Amygdala (tissue), 56 donors: Measurements from ENCODE around the gene CAST.
"Not testable (repeated sequence)": the region's sequence is repeated elsewhere in the genome, so short reads cannot be mapped to it uniquely, and the experiment has no call there.

ENCODE experiments used
- DNase-seq, 56 donors: peaks; one replicate each; lab custom pipeline; 2025; lab: John Stamatoyannopoulos, UW

Gene CAST

DNA sequence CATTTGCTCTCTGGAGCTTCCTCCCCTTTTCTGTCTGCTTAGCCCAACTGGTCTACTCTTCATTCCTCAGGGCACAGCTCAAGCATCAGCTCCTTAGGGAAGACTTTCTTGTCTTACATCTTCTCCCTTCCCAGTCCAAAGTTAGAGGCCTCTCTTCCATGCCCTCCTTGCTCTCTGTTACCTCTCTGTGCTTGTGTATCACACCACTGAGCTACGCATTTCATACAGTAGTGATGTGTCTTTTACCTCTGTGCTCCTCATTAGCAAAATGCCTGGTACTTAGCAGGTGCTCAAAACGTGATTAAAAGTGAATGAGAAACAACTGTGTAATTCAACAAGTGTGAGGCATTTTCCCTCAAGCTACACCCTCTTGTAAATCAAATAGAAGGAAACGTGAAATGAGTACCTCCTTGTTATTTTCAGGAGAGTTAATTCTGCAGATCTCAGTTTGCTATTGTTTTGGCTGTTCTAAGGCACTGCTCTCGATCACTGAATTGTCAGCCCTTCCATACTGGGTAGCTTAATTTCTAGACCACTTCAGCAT is 106.6 kb downstream of the CAST start:
- DNase-seq: no peak

DNA sequence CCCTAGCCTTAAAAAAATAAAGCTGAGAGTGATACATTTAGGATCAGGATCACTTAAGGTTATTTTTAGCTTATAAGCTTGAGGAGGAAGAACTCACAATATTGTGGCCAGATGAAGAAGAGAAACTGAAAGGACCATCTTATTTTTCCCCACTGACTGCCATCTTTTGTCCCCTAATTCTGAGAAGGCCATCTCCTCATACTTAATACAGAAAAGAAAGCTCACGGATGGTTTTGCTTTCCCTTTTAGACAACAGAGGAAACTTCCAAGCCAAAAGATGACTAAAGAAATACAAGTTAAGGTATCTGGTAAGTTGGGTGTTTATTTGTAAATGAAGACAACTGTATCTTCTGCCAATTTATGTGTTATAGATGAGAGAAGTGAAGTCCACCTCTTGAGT is 109.2 kb downstream of the CAST start:
- DNase-seq: no peak

DNA sequence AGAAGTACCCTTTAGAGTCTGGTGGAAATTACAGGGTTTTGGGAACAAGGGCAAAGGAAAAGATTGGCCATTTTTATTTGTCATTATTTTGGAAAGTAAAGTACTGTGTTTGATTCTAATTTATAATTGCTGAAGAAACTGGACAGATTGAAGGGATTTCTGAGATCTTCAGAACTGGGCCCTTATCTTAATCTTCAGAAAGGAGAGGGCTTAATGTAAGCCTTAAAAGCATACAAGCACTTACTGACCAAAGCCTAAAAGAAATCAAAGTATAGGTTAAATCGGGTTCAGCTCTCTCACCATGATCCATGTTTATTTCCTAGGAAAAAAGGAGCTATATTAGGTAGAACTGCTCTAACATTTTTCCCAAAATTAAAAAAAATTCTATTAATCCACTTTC is 109.9 kb downstream of the CAST start:
- DNase-seq: no peak

- DNase-seq: no peak
Observed at GRCh38 chr5:96772542-96772941, 110.4 kb downstream of the CAST start.

GRCh38 chr5:96775050-96775449 is 112.9 kb downstream of the CAST start:
- DNase-seq: no peak

DNA sequence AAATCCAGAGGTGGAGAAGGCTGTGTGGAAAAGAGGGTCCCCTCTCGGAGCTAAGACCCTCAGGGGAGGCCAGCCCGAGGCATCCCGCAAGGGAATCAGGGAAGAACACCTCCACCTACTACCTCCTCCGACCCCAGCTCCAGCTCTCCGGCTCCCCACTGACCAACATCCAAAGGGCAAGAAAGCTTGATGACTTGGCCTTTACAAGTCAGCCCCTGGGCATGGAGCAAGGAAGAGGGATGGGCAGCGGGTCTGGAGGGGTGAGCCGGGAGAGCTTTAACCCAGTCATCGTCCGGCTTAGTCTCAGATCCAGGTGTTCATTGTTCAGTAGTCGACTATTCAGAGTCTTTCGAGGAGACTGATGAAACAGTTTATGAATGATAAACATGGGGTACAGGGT is 113.5 kb downstream of the CAST start:
- no peak for DNase-seq

DNA sequence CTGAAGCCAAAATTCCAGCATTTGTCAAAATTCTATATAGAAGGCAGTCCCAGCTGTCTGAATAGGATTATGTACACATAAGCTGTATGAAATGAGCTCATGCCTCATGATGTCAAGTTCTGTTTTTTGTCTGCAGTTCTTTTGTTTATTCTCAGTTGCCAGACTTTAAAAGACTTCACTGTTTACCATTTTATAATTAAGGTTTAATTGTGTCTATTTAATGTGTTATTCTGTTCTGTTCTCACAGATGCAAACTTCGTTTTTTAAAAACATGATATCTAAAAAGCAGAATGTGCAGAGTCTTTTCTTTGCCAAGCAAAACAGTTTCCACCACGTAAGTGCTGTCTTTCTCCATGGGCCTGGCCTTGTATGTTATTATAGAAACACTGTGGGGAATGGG is 114.4 kb downstream of the CAST start:
- DNase-seq: no peak

DNA sequence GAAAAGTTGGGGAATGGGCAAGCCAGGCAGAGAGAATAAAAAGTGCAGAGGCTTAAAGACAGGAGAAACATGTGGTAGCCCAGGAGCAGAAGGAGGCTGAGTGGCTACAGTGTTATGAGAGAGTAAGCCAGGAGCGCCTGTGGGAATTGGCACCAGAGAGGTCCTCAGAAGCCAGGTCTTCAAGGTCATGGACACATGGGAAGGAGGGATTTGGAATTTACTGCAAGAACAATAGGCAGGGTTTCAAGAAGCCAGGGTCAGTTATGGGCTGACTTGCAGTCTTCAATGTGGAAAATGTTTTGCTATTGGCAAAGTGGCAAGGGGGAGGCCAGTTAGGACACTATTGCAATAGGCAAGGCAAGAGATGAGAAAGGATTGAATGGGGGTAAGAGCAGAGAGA is 116.2 kb downstream of the CAST start:
- DNase-seq: peak in 1 of 56 donors; percentile 17

- no peak for DNase-seq
Observed at GRCh38 chr5:96780626-96781025, 118.5 kb downstream of the CAST start.

DNA sequence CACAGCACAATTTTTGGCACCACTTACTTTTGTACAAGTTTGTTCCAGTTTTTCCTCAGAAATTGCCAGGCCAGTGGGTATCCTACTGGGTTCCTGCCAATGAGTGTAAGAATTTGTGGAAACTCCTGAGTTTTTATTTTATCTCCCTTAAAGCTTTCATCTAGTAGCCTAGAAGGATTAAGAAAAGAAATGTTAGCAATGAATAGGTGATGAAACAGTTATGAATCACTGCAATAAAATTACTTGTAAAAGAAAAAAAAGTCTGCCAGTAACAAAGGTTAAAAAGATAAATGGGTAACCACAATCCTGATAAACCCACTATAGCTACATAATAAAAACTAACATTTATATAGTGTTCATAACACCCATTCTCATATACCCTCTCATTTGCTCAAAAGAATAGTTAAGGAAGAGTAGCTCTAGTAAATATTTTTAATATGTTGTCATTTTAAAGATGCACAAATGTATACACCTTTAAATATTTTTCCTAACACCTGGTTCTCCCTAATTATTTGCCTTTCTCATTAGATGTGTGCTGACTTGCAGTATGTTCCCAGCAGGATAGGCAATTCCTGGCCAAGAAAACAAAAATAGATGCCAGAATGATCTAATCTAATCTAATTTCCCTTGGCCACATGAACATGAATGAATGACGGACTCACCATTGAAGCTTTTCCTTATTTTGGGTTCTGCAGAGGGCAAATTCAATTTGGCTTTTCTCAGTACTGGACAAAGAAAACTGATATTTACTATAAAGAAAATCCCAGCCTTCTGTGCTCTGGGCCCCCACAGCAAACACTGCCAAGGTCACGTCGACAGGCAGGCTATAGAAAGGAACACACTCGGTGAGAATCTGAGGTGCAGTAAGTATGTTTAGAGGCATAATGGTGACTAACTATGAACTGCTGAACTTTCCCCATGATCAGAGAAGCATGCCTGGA is 119.1 kb downstream of the CAST start:
- no peak for DNase-seq

DNA sequence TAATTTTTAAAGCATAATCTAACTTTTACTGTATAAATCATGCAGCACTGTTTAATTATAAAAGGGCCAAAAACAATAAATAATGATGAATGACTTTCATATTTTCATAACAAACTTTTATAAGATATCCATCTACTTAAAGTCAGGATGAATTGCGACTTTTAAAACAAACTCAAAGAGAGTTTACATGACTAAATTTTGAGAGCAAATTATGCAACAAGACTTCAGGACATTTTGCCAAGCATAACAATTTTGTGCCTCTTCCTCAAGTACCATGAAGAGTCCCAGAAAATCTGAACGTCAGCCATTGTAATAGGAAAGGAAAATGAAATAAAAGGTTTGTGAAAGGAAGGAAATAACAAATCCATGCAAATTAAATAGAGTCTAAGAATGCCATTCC is 121.2 kb downstream of the CAST start:
- no peak for DNase-seq

DNA sequence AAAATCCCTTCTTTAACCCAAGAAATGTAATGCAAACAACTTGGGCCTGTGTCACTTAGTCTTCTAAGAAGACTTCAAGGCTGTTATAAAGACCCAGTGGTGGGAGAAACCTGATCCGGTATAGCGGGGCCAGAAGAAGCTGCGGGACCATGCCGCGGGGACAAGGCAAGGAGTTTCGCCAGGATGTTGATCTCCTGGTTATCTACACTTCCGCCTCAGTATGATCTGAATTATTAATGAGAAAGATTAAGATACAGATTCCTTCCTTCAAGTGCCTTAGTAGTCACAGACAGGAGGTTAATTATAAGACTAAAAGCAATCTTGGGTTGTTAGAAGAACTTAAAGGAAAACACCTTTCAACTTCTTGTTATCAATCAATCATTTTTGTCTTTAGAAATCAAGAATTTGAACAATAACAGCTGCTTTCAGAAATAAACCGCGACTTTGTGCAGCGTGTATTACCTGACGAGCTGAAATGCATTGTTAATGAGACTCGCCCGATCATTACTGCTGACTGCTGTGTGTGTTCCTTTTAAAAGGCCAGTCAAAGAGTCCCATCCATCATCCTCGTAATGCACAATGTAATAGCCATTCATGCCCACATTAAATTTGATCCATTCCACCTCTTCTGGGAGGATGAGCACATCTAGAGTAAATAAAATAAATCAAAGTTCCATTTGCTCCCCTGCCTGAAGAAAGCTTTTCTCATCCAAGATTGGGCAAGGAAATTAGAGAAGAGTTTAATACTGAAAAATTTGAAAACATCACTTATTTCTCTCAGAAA is 123.3 kb downstream of the CAST start:
- no peak for DNase-seq

DNA sequence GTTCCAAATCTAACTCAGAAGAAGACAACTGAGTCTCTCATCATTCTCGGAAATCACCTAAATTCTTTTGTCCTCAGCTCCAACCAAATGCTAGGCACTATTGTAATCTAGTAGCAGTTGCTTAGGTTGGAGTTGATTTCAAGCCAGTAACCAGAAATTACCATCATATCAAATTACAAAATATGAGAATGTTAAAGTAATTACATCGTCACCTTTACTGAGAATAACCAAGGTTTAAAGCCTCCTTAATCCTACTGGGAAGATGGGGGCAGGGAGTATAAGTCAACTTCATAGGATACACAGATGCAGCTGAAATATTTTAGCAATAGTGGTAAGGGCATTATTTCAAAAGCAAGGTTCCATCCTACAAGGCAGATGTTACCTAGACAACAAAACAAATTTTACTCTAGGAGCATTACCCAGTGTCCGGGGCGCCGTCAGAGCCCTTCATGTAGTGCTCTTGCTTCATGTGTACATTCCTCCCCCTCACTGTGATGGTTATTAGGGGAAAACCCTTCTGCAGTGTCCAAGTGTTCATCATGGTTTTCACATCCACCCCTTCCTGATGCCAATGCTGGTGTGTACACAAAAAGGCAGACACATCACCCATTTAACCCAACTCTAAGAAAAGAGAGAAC is 126.1 kb downstream of the CAST start:
- DNase-seq: no peak

DNA sequence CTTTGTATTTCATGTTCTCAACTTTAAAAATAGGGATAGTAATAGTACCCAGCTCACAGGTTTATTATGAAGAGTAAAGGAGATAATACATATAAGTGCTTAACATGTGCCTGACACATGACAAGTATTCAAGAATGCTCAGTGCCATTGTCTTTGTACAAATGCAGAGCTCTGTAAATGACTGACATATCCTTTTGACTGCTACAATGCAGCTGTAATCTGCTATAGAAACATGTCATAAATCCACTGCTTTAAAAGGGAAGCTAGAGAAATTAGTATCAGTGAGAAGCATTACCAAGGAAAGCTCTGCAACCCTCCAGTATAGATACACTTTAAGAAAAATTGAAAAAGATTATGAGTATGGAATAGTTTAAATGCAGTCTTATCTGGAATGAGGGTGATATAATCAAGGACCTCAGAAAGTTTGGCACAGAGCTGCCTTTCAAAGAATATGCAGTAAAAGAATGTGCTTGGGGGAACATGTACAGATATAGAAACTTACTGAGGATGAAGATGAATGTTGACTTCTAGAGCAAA is 127.7 kb downstream of the CAST start:
- DNase-seq: no peak

- DNase-seq: no peak
Observed at GRCh38 chr5:96790961-96791504, 128.9 kb downstream of the CAST start.

DNA sequence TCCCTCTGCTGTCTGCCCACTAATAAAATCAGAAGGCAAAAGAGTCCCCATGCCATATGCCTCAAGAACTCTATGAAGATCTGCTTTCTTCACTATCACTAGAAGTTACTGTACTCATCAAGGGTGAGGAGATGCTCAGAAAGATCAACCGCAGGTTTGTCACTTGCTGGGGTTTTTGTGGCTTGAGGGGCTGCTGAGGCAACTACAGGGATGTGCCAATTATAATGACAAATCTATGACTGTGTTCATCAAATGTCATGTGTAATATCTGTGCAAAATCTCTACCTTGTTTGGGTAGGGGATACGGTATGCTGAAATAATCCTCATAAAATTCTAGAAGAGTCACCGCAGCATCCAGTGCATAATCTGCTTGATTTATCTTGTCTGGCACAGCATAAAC is 132.6 kb downstream of the CAST start:
- no peak for DNase-seq

DNA sequence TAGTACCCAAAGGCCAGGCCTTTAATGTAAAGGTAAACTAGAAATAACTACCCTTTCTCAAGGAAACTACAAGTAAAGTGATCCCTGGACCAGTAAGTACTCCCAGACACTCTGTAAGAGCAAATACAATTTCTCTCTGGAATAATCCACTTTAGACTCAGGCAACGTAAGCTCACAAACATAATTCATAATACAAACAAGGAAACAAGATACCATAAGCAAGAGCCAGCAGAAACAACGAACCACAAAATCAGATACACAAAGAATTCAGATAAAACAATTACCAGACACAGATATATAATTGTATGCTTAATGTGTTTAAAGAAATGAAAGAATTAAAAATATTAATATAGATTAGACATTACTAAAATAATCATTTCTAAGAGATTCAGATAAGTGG is 133.4 kb downstream of the CAST start:
- DNase-seq: no peak

DNA sequence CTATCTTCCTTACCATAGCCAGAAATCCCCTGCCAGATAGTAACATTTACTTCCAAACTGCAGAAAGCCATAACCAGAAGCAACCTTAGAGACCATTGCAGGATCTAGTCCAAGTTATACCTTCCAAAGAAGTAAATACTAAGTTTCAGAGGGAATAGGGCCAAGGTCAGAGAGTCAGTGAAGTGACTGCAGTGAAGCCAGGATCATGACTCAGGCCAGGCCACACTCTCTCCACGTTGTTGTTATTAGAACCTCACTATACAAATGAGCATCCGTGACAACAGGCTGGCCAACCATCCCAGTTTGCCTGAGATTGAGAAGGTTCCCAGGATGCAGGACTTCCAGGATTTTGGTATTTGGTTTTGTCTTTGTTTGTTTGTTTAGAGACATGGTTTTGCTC is 134.3 kb downstream of the CAST start:
- DNase-seq: no peak

GRCh38 chr5:96801718-96802117 is 139.5 kb downstream of the CAST start:
- DNase-seq: not testable (repeated sequence)

DNA sequence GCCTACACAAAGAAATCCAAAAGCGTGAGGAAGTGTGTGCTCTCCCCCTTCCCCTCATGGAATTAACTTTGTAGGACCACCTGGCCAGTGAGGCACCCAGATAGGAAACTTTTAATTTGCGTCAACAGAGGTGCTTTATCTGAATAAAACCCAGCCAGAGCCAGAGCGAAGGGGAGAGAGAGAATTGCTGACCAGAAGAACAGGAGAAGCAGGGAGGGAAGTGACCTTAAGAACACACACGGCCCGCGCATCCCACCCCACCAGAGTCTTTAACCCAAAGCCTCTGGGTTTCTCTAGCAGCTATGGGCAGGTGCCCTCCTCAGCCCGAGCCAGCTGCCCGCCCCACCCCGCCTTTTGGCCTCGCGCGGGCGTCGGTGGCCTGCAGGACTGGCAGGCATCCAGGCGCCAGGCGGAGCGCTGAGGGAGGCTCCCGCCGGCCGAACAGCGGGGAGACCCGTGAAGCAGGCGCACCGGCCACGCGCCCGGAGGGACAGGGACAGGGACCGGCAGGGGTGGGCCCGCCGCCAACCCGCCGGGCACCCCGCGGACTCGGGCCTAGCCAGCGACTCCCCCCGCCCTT is 145.0 kb downstream of the CAST start:
- peak in 53 of 56 donors; percentile 38 to 91 (median 70) for DNase-seq
